ENCODE data around the gene PRPF40B. TPM values are rescaled to one million over a fixed set of nuclear protein-coding genes. Genes with fewer than 3 reads are reported as not detected.

PRPF40B gene
- total and polyA plus RNA-seq, 3 donors from 2014 or later: 49.2 to 66.8 (median 66.7) TPM

GRCh38 chr12:49675137-49675536, 51.8 kb downstream of the PRPF40B start:
- intact Hi-C loops (cut with DNase I; ENCODE audit: low total_unique reads): no loop called here
- Histone ChIP-seq H3K27ac (peak overlapping the region; percentile 96 to 97), H3K36me3 (ENCODE audit: low read depth, missing control alignments) (no peaks in the 10 kb centered on the region), H3K27me3 (no peaks in the 10 kb centered on the region), H3K4me1 (peaks cover 68% of the 10 kb centered on the region), H3K4me3 (no peak overlapping the region), H3K9me3 (no peaks in the 10 kb centered on the region)
- 70 to 71% methylated on average over 7 of the region's 7 CpGs for whole genome bisulfite sequencing, 2 donors
- DNase-seq: no peak
- TF ChIP-seq POLR2A (IDR thresholded peaks at IDR 0.05) (no peak), CTCF (IDR thresholded peaks at IDR 0.05) (no peak)

- WGBS, 2 donors: 91 to 93% methylated on average over 3 of the region's 3 CpGs
Measured at GRCh38 chr12:49678711-49679110, 55.4 kb downstream of the PRPF40B start.

GRCh38 chr12:49680075-49680474, 56.7 kb downstream of the PRPF40B start:
- Histone ChIP-seq H3K36me3 (ENCODE audit: low read depth, missing control alignments) (no peaks in the 10 kb centered on the region), H3K4me1 (peaks cover 19% of the 10 kb centered on the region), H3K27ac (no peak overlapping the region), H3K9me3 (no peaks in the 10 kb centered on the region), H3K4me3 (no peak overlapping the region), H3K27me3 (no peaks in the 10 kb centered on the region)
- 100% methylated on average over 1 of the region's 1 CpG for WGBS, 2 donors
- no peak for DNase-seq
- TF ChIP-seq CTCF (IDR thresholded peaks at IDR 0.05) (no peak), POLR2A (IDR thresholded peaks at IDR 0.05) (no peak)
- intact Hi-C loops (cut with DNase I; ENCODE audit: low total_unique reads): no loop called here

More at GRCh38 chr12:49678711-49679110, 55.4 kb downstream of the PRPF40B start:
- Histone ChIP-seq H3K27me3 (no peaks in the 10 kb centered on the region), H3K4me3 (no peak overlapping the region), H3K9me3 (no peaks in the 10 kb centered on the region), H3K36me3 (ENCODE audit: low read depth, missing control alignments) (no peaks in the 10 kb centered on the region), H3K4me1 (peaks cover 33% of the 10 kb centered on the region), H3K27ac (no peak overlapping the region)
- DNase-seq: no peak
- TF ChIP-seq CTCF (IDR thresholded peaks at IDR 0.05) (no peak), POLR2A (IDR thresholded peaks at IDR 0.05) (no peak)
- intact Hi-C loops (cut with DNase I; ENCODE audit: low total_unique reads): no loop called here

- H3K4me3 ChIP-seq: no peak overlapping the region
- TF ChIP-seq POLR2A (IDR thresholded peaks at IDR 0.05): no peak
- no peak for TF ChIP-seq CTCF (IDR thresholded peaks at IDR 0.05)
- no peak for DNase-seq
- 52 to 59% methylated on average over 3 of the region's 3 CpGs for WGBS, 2 donors
- no peaks in the 10 kb centered on the region for H3K9me3 ChIP-seq
- H3K27ac ChIP-seq: no peak overlapping the region
- intact Hi-C loops (cut with DNase I; ENCODE audit: low total_unique reads): no loop called here
- H3K36me3 ChIP-seq (ENCODE audit: low read depth, missing control alignments): no peaks in the 10 kb centered on the region
- no peaks in the 10 kb centered on the region for H3K27me3 ChIP-seq
- no peaks in the 10 kb centered on the region for H3K4me1 ChIP-seq
Measured at GRCh38 chr12:49683599-49684309, 60.4 kb downstream of the PRPF40B start.

- Histone ChIP-seq H3K4me1 (no peaks in the 10 kb centered on the region), H3K27me3 (no peaks in the 10 kb centered on the region), H3K27ac (no peak overlapping the region), H3K9me3 (no peaks in the 10 kb centered on the region), H3K4me3 (no peak overlapping the region), H3K36me3 (ENCODE audit: low read depth, missing control alignments) (no peaks in the 10 kb centered on the region)
- intact Hi-C loops (cut with DNase I; ENCODE audit: low total_unique reads): no loop called here
- DNase-seq: no peak
- WGBS, 2 donors: 77 to 87% methylated on average over 5 of the region's 5 CpGs
- TF ChIP-seq POLR2A (IDR thresholded peaks at IDR 0.05) (no peak), CTCF (IDR thresholded peaks at IDR 0.05) (no peak)
Measured at GRCh38 chr12:49684310-49684854, 61.0 kb downstream of the PRPF40B start.

Data from testis (tissue), 3 donors.